B cell (primary cell): ENCODE data around the gene NLGN1. TPM values are rescaled to one million over a fixed set of nuclear protein-coding genes. Genes with fewer than 3 reads are reported as not detected.

Experiments
- ATAC-seq: fragments of 200-7000 bp; cut with Tn5 transposase; one replicate; pipeline ENCODE4 v1.10.0; 2021; ENCODE audit warnings: low read depth, mild to moderate bottlenecking, moderate number of reproducible peaks, moderate library complexity
- CTCF ChIA-PET: fragments of 350-600 bp; sonication (Branson Sonifier 250); formaldehyde crosslinking; loops from one replicate; lab custom pipeline; 2021; ENCODE audit warnings: antibody characterized with exemption, inconsistent platforms; lab: Charles Lee
- POLR2A ChIA-PET: fragments of 350-600 bp; sonication (Branson Sonifier 250); formaldehyde crosslinking; loops from one replicate; lab custom pipeline; 2021; ENCODE audit warnings: antibody characterized with exemption; lab: Charles Lee
- DNase-seq: peaks from one replicate; pipeline ENCODE4 v3.0.0; 2013
- H2AFZ ChIP-seq: 2 replicates; pipeline ENCODE4 v1.6.1; 2012; ENCODE audit warnings: mild to moderate bottlenecking, low read depth, low read length; ENCODE audit not compliant: insufficient read depth, poor library complexity, severe bottlenecking
- H3K27ac ChIP-seq, 2 donors: 1 replicate in 1 of 2; 2 replicates in 1 of 2; pipeline ENCODE4 v1.5.1; 2012 to 2013; ENCODE audit warnings: low read length in 2 of 2, mild to moderate bottlenecking in 2 of 2, moderate library complexity in 1 of 2
- H3K27me3 ChIP-seq, 4 experiments: fragments of 200-600 bp in 1 of 4; sonication (generic) in 1 of 4; replicated peaks in 1 of 4; 1 replicate in 2 of 4; 2 replicates in 2 of 4; pipeline versions ENCODE4 v1.6.1 to v1.7.0; 2013 to 2016; ENCODE audit warnings: low read length in 3 of 4, mild to moderate bottlenecking in 2 of 4, mixed read lengths in 1 of 4, moderate library complexity in 1 of 4; ENCODE audit not compliant: insufficient read depth in 4 of 4, control insufficient read depth in 3 of 4; ENCODE audit errors: control extremely low read depth in 1 of 4
- H3K36me3 ChIP-seq, 2 experiments: replicated peaks in 1 of 2; 1 replicate in 1 of 2; 2 replicates in 1 of 2; pipeline versions ENCODE4 v1.6.1 to v1.7.1; 2013; ENCODE audit warnings: low read length in 1 of 2; ENCODE audit not compliant: insufficient read depth in 2 of 2, control insufficient read depth in 1 of 2; ENCODE audit errors: control extremely low read depth in 1 of 2, extremely low read depth in 1 of 2
- H3K4me1 ChIP-seq, 2 donors: fragments of 200-600 bp in 1 of 2; sonication (generic) in 1 of 2; 1 replicate in 1 of 2; 2 replicates in 1 of 2; pipeline versions ENCODE4 v1.5.1 to v1.6.1; 2013 to 2017; ENCODE audit warnings: low read length in 2 of 2; ENCODE audit not compliant: control insufficient read depth in 2 of 2, insufficient read depth in 2 of 2
- H3K4me2 ChIP-seq: replicated peaks from 2 replicates; pipeline ENCODE3; 2012; ENCODE audit warnings: mild to moderate bottlenecking, low read depth, low read length; ENCODE audit not compliant: poor library complexity, severe bottlenecking
- H3K4me3 ChIP-seq, 5 experiments: fragments of 200-600 bp in 1 of 5; sonication (generic) in 1 of 5; 1 replicate in 3 of 5; 2 replicates in 2 of 5; pipeline versions ENCODE4 v1.5.1 to v1.7.0; 2011 to 2016; ENCODE audit warnings: low read length in 4 of 5, mild to moderate bottlenecking in 4 of 5, low read depth in 2 of 5, control low read depth in 1 of 5, moderate library complexity in 1 of 5; ENCODE audit not compliant: insufficient read depth in 1 of 5; ENCODE audit errors: control extremely low read depth in 1 of 5, extremely low read depth in 1 of 5
- H3K79me2 ChIP-seq: fragments of 200-600 bp; sonication (generic); one replicate; pipeline ENCODE4 v1.6.0; 2016; ENCODE audit warnings: low read length; ENCODE audit not compliant: control insufficient read depth, insufficient read depth
- H3K9ac ChIP-seq: fragments of 200-600 bp; sonication (generic); 2 replicates; pipeline ENCODE4 v1.6.1; 2017; ENCODE audit warnings: mild to moderate bottlenecking, low read length, moderate library complexity
- H3K9me3 ChIP-seq, 3 donors: one replicate each; pipeline versions ENCODE4 v1.6.1 to v1.7.1; 2013; ENCODE audit warnings: low read length in 2 of 3; ENCODE audit not compliant: control insufficient read depth in 2 of 3, insufficient read depth in 1 of 3; ENCODE audit errors: control extremely low read depth in 1 of 3
- H4K20me1 ChIP-seq: 2 replicates; pipeline ENCODE4 v1.6.0; 2012; ENCODE audit warnings: mild to moderate bottlenecking, low read length; ENCODE audit not compliant: insufficient read depth, control insufficient read depth, poor library complexity, severe bottlenecking
- H3K27ac Mint-ChIP-seq: one replicate; pipeline ENCODE4 v1.8.0; 2021; ENCODE audit warnings: mixed read lengths
- H3K27me3 Mint-ChIP-seq: one replicate; pipeline ENCODE4 v1.8.0; 2021; ENCODE audit warnings: mixed read lengths
- H3K4me1 Mint-ChIP-seq: one replicate; pipeline ENCODE4 v1.8.0; 2021; ENCODE audit warnings: mixed read lengths
- H3K4me3 Mint-ChIP-seq: one replicate; pipeline ENCODE4 v1.8.0; 2021; ENCODE audit warnings: mixed read lengths
- H3K9me3 Mint-ChIP-seq: one replicate; pipeline ENCODE4 v1.8.0; 2022; ENCODE audit warnings: mixed read lengths; ENCODE audit not compliant: insufficient read depth
- CTCF ChIP-seq: fragments of 200-600 bp; IDR thresholded peaks from one replicate; pipeline ENCODE4 v1.8.0; 2022; ENCODE audit warnings: antibody characterized with exemption, mild to moderate bottlenecking
- EZH2 ChIP-seq: IDR thresholded peaks from 2 replicates; pipeline ENCODE4 v1.6.1; 2012; ENCODE audit warnings: borderline replicate concordance, low read depth, mild to moderate bottlenecking, moderate library complexity, low read length; ENCODE audit not compliant: insufficient read depth, poor library complexity, severe bottlenecking
- WGBS: methylation state at CpG from one replicate; pipeline ENCODE4 v1.1.5; 2013; ENCODE audit warnings: missing lambda C conversion rate; ENCODE audit not compliant: insufficient coverage; 5-methylcytosine and 5-hydroxymethylcytosine counted together
- intact Hi-C: fragments of 100-400 bp; cut with micrococcal nuclease; formaldehyde crosslinking; loops from one replicate; pipeline ENCODE4 v1.10.0; 2022
- polyA plus RNA-seq: library from polyadenylated mRNA; depleted of rRNA; stranded (reverse); fragments of >200 nt; gene quantifications from 2 replicates; pipeline ENCODE4 v1.2.3, GENCODE V29; 2012
- total RNA-seq, 2 donors: library from RNA; stranded (reverse); fragments of 120-200 nt in 1 of 2; gene quantifications; 1 replicate in 1 of 2; 2 replicates in 1 of 2; pipeline versions ENCODE4 v1.2.3 to v1.2.4, GENCODE V29; 2013 to 2022

The NLGN1 gene
- total and polyA plus RNA-seq, 2 donors (not counting 1 experiment from before 2014, with no cell fraction given), result not detected

DNA sequence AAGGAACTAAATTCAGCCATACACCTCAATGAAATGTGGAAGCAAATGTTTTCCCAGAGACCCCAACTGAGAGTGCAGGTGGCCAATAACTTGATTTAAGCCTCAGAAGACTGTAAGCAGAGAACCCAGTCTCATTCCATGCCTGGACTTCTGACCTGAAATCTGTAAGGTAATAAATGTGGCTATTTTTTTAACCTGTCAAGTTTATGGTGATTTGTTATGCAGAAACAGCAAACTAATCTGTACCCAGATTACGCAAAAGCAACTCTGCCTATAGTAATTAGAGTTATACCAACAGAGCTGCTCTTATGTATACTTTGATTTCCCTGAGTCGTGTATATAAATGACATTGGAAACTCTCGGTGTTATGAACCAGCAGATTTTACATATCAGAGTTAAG is 927.6 kb downstream of the NLGN1 start:
- Histone ChIP-seq H3K9ac (no peak overlapping the region), H3K36me3 (no peaks in the 10 kb centered on the region), H3K4me3 (no peak overlapping the region), H3K4me2 (no peak overlapping the region), H3K27me3 (no peaks in the 10 kb centered on the region), H4K20me1 (no peaks in the 10 kb centered on the region), H3K27ac (no peak overlapping the region), H3K4me1 (no peaks in the 10 kb centered on the region), H3K9me3 (peaks cover 0 to 3% (median 0%) of the 10 kb centered on the region in 3 donors), H3K79me2 (no peaks in the 10 kb centered on the region), H2AFZ (no peak overlapping the region)
- Mint-ChIP-seq H3K4me3 (no peak overlapping the region), H3K27ac (no peak overlapping the region), H3K4me1 (no peaks in the 10 kb centered on the region), H3K9me3 (peaks cover 11% of the 10 kb centered on the region), H3K27me3 (no peaks in the 10 kb centered on the region)
- ChIA-PET POLR2A (no interaction called here), CTCF (no interaction called here)
- TF ChIP-seq EZH2, result no peak
- TF ChIP-seq CTCF, result no peak
- intact Hi-C loops, result no loop called here
- DNase-seq (no peak), ATAC-seq (no peak)
- no CpG with 5 or more reads among the region's 3 CpGs for WGBS

DNA sequence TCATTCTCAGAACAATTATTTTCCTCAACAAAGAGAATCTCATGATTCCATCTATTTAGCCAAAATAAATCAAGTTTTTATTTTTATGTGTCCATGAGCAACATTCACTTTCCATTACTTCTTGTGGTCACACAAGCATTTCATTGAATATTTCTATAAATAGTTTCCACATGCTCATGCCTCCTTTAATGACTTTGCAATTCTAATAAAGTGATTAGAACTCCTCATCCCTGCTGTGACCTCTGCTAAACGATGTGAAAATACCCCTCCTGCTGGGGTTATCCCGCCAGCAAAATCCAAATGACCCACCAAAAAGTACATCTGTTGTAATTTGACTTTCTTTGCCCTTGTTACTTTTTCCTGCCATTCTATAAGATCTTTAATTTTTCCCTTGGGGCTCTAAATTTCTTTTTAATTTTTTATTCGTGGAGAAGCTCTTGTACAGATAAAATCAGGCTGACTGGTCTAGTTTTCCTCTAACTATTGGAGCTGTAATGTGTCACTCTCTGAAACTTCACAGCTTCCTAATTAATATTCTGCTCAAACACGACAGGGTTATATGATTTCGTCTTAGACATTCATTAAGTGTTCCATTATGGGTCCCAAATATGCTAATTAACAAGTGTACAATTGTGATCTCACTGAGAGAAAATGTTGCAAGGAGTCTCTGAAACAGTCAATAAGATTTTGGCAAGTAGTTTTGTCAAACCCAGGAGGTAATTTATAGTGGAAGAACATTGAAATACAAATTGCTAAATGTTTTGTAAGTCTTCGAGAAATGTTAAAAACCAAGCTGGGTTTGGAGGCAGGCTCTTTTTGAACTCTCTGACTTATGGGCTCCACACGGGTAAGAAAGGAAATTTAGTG is 928.5 kb downstream of the NLGN1 start:
- no peak overlapping the region for H2AFZ ChIP-seq
- no peak for DNase-seq
- H3K27me3 ChIP-seq, result no peaks in the 10 kb centered on the region
- H3K4me1 ChIP-seq, result no peaks in the 10 kb centered on the region
- 68% methylated on average over 4 of the region's 7 CpGs for WGBS
- H3K36me3 ChIP-seq, result no peaks in the 10 kb centered on the region
- intact Hi-C loops, result no loop called here
- no peak overlapping the region for H3K9ac ChIP-seq
- H3K4me2 ChIP-seq, result no peak overlapping the region
- ChIA-PET POLR2A (no interaction called here), CTCF (no interaction called here)
- no peaks in the 10 kb centered on the region for H4K20me1 ChIP-seq
- H3K4me3 Mint-ChIP-seq, result no peak overlapping the region
- no peaks in the 10 kb centered on the region for H3K27me3 Mint-ChIP-seq
- no peak for ATAC-seq
- no peak overlapping the region for H3K27ac ChIP-seq
- H3K27ac Mint-ChIP-seq, result no peak overlapping the region
- no peaks in the 10 kb centered on the region for H3K79me2 ChIP-seq
- peaks cover 0 to 2% (median 0%) of the 10 kb centered on the region in 3 donors for H3K9me3 ChIP-seq
- no peak for TF ChIP-seq EZH2
- TF ChIP-seq CTCF, result no peak
- H3K9me3 Mint-ChIP-seq, result peaks cover 11% of the 10 kb centered on the region
- H3K4me1 Mint-ChIP-seq, result no peaks in the 10 kb centered on the region
- no peak overlapping the region for H3K4me3 ChIP-seq
